ENCODE measurements around the gene TPR. TPM values are rescaled to one million over a fixed set of nuclear protein-coding genes. Genes with fewer than 3 reads are reported as not detected.

TPR gene
- total and polyA plus RNA-seq, 9 donors = 26.3 to 107 (median 70.2) TPM

- TF ChIP-seq CTCF (IDR thresholded peaks at IDR 0.05) = no peak
- no peak for TF ChIP-seq EP300 (IDR thresholded peaks at IDR 0.05)
- no peak for TF ChIP-seq POLR2A (IDR thresholded peaks at IDR 0.05)
- no peaks in the 10 kb centered on the region for H3K36me3 ChIP-seq
- no peak overlapping the region for H3K4me3 ChIP-seq
- no peaks in the 10 kb centered on the region for H3K27me3 ChIP-seq
- no peaks in the 10 kb centered on the region for H3K4me1 ChIP-seq (ENCODE audit: insufficient read depth)
- H3K27ac ChIP-seq = no peak overlapping the region
- DNase-seq = no peak
- intact Hi-C loops (cut with DNase I) = no loop called here
- no peaks in the 10 kb centered on the region for H3K9me3 ChIP-seq
- WGBS, 3 donors = 75 to 87% (median 76%) methylated on average over 1 of the region's 1 CpG
Observed at GRCh38 chr1:186292875-186293274, 82.2 kb downstream of the TPR start.

DNA sequence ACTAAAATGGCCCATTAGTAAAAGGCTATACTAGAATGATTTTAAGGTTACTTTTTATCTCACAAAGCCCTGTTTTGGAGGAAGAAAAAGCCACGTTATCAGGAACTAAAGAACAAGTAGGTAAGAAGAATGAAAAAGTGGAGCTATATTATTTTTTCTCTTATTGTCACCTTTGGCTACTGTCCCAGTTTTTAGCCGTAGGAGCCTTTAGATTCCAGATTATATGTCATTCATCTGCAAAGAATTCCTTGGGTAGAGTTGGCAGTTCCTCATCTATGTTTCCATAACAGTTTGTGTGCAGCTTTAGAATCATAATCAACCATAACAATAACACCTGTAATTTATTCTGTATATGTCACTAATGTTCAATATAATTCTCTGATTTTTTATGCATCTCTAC lies 83.8 kb downstream of the TPR start:
- H3K4me1 ChIP-seq (ENCODE audit: insufficient read depth) = no peaks in the 10 kb centered on the region
- no peak for DNase-seq
- no peaks in the 10 kb centered on the region for H3K27me3 ChIP-seq
- H3K36me3 ChIP-seq = no peaks in the 10 kb centered on the region
- no peak overlapping the region for H3K4me3 ChIP-seq
- TF ChIP-seq EP300 (IDR thresholded peaks at IDR 0.05) (no peak), CTCF (IDR thresholded peaks at IDR 0.05) (no peak), POLR2A (IDR thresholded peaks at IDR 0.05) (no peak)
- intact Hi-C loops (cut with DNase I) = no loop called here
- 48 to 54% (median 54%) methylated on average over 2 of the region's 2 CpGs for WGBS, 3 donors
- H3K9me3 ChIP-seq = no peaks in the 10 kb centered on the region
- H3K27ac ChIP-seq = no peak overlapping the region

DNA sequence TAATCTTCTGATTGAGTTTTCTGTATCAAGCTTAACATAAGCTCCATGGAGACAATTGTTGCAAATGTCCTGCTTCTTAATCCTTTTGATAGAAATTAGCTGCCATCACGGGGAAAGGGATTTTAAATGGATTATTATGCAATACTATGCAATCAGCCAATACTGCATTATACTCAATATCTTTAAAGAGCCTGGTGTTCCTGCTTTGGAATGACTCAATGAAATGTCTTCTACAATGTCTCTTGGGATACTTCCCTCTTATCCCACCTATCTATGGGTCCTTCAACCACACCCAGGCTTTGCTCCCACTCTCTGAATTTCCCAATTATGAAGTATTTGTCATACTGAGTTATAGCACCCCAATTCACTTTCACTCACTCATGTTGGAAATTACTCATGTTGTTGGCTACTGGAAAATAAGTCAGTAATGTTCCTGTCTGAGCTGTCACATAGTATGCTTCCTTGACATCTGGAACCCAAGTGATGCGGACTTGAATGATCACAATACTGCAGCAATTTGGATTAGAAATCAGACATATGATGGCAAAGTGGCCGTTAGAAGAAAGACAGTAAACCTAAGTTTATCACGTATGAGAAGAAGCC lies 85.0 kb downstream of the TPR start:
- no peaks in the 10 kb centered on the region for H3K9me3 ChIP-seq
- no peak for DNase-seq
- H3K4me3 ChIP-seq = no peak overlapping the region
- TF ChIP-seq POLR2A (IDR thresholded peaks at IDR 0.05) (no peak), EP300 (IDR thresholded peaks at IDR 0.05) (no peak), CTCF (IDR thresholded peaks at IDR 0.05) (no peak)
- H3K27me3 ChIP-seq = no peaks in the 10 kb centered on the region
- intact Hi-C loops (cut with DNase I) = no loop called here
- H3K4me1 ChIP-seq (ENCODE audit: insufficient read depth) = no peaks in the 10 kb centered on the region
- H3K27ac ChIP-seq = no peak overlapping the region
- no peaks in the 10 kb centered on the region for H3K36me3 ChIP-seq
- WGBS, 3 donors = 89 to 96% (median 92%) methylated on average over 4 of the region's 4 CpGs

- TF ChIP-seq POLR2A (IDR thresholded peaks at IDR 0.05) (no peak), CTCF (IDR thresholded peaks at IDR 0.05) (no peak), EP300 (IDR thresholded peaks at IDR 0.05) (no peak)
- H3K4me3 ChIP-seq = no peak overlapping the region
- no peaks in the 10 kb centered on the region for H3K27me3 ChIP-seq
- no peak for DNase-seq
- H3K36me3 ChIP-seq = no peaks in the 10 kb centered on the region
- no peaks in the 10 kb centered on the region for H3K9me3 ChIP-seq
- intact Hi-C loops (cut with DNase I) = no loop called here
- 61 to 72% (median 71%) methylated on average over 7 of the region's 7 CpGs for WGBS, 3 donors
- H3K27ac ChIP-seq = no peak overlapping the region
- H3K4me1 ChIP-seq (ENCODE audit: insufficient read depth) = no peaks in the 10 kb centered on the region
Observed at GRCh38 chr1:186286615-186287315, 88.3 kb downstream of the TPR start.

Measured in ovary (tissue), 9 donors.